ENCODE measurements around the gene CHST11.

Gene CHST11

DNA sequence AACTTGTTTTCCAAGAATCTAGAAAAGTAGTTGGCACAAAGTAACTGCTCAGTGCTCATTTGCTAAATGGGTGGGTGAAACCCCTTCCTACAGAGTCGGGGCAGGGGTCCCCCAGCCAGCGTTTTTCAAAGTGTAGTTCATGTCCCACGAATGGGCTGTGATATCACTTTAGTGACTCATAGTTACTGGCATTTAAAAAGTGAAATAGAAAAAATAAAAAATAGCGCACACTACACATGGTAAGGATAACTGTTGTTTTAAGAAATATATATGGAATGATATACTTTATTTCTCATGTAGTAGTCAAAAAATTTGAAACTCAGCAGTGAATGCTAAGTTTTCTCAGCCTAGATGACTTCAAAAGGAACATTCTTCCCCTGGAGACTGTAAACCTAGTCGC is 250.4 kb downstream of the CHST11 start:
- Histone ChIP-seq H3K9me3 (ENCODE audit: insufficient read depth, low read length) (no peaks in the 10 kb centered on the region), H3K27ac (ENCODE audit: low read depth, low read length) (no peak overlapping the region), H3K36me3 (ENCODE audit: low read length) (no peaks in the 10 kb centered on the region), H3K4me2 (ENCODE audit: low read depth, low read length, poor library complexity, severe bottlenecking) (no peak overlapping the region), H3K79me2 (ENCODE audit: insufficient read depth, low read length) (no peaks in the 10 kb centered on the region), H3K4me3 (ENCODE audit: insufficient read depth, low read length, poor library complexity, severe bottlenecking) (no peak overlapping the region), H3F3A (ENCODE audit: insufficient read depth) (no peaks in the 10 kb centered on the region), H3K9me2 (replicated peaks; ENCODE audit: insufficient read depth, low read length) (no peaks in the 10 kb centered on the region), H3K9ac (ENCODE audit: low read length) (no peak overlapping the region), H4K20me1 (ENCODE audit: low read depth, low read length) (no peaks in the 10 kb centered on the region), H3K27me3 (ENCODE audit: low read length) (no peaks in the 10 kb centered on the region), H2AFZ (ENCODE audit: low read depth, low read length, severe bottlenecking) (no peak overlapping the region)
- no peak for TF ChIP-seq EZH2phosphoT487 (conservative IDR thresholded peaks at IDR 0.05; ENCODE audit: low read length)
- TF ChIP-seq, protein P1, sequence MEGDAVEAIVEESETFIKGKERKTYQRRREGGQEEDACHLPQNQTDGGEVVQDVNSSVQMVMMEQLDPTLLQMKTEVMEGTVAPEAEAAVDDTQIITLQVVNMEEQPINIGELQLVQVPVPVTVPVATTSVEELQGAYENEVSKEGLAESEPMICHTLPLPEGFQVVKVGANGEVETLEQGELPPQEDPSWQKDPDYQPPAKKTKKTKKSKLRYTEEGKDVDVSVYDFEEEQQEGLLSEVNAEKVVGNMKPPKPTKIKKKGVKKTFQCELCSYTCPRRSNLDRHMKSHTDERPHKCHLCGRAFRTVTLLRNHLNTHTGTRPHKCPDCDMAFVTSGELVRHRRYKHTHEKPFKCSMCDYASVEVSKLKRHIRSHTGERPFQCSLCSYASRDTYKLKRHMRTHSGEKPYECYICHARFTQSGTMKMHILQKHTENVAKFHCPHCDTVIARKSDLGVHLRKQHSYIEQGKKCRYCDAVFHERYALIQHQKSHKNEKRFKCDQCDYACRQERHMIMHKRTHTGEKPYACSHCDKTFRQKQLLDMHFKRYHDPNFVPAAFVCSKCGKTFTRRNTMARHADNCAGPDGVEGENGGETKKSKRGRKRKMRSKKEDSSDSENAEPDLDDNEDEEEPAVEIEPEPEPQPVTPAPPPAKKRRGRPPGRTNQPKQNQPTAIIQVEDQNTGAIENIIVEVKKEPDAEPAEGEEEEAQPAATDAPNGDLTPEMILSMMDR (IDR thresholded peaks at IDR 0.05; ENCODE audit: insufficient read depth, low read length, poor library complexity, severe bottlenecking), result no peak

DNA sequence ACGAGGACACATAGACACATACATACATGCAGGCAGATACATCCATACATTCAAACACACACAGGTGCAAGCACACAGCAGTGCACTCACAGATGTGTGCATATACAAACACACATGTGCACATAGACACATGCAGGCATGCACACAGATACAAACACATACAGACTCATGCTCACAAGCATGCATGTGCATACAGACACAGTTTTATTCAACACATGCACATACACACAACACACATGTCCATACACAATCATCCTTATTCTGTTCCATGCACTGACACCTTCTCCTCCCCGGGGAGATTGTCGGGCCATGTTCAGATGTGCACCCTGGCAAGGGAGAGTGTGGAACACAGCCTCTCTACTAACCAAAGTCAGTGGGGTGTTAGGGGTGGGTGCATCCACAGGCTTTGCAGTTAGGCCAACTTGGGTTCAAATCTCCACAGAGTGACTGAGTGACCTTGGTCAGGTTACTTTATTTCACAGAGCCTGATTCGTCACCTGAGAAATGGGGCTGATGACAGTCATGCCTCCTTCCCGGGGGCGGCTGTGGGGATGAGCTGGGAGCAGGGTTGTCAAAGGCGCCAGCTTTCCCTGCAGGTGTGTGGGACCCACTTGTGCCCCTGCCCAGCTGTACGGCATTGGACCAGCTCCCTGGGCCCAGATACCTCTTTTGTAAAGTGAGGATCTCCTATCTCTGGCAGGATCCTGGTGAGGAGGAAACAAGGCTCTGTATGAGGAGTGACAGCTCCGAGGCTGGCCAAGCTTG is 251.2 kb downstream of the CHST11 start:
- H4K20me1 ChIP-seq (ENCODE audit: low read depth, low read length), result no peaks in the 10 kb centered on the region
- H3K4me3 ChIP-seq (ENCODE audit: insufficient read depth, low read length, poor library complexity, severe bottlenecking), result no peak overlapping the region
- TF ChIP-seq EZH2phosphoT487 (conservative IDR thresholded peaks at IDR 0.05; ENCODE audit: low read length), result no peak
- TF ChIP-seq, protein P1 (IDR thresholded peaks at IDR 0.05; ENCODE audit: insufficient read depth, low read length, poor library complexity, severe bottlenecking), result no peak
- H3K9ac ChIP-seq (ENCODE audit: low read length), result no peak overlapping the region
- H3K9me2 ChIP-seq (replicated peaks; ENCODE audit: insufficient read depth, low read length), result no peaks in the 10 kb centered on the region
- H3F3A ChIP-seq (ENCODE audit: insufficient read depth), result no peaks in the 10 kb centered on the region
- no peaks in the 10 kb centered on the region for H3K27me3 ChIP-seq (ENCODE audit: low read length)
- H3K4me2 ChIP-seq (ENCODE audit: low read depth, low read length, poor library complexity, severe bottlenecking), result no peak overlapping the region
- no peaks in the 10 kb centered on the region for H3K36me3 ChIP-seq (ENCODE audit: low read length)
- no peak overlapping the region for H2AFZ ChIP-seq (ENCODE audit: low read depth, low read length, severe bottlenecking)
- H3K27ac ChIP-seq (ENCODE audit: low read depth, low read length), result no peak overlapping the region
- no peaks in the 10 kb centered on the region for H3K79me2 ChIP-seq (ENCODE audit: insufficient read depth, low read length)
- H3K9me3 ChIP-seq (ENCODE audit: insufficient read depth, low read length), result no peaks in the 10 kb centered on the region

DNA sequence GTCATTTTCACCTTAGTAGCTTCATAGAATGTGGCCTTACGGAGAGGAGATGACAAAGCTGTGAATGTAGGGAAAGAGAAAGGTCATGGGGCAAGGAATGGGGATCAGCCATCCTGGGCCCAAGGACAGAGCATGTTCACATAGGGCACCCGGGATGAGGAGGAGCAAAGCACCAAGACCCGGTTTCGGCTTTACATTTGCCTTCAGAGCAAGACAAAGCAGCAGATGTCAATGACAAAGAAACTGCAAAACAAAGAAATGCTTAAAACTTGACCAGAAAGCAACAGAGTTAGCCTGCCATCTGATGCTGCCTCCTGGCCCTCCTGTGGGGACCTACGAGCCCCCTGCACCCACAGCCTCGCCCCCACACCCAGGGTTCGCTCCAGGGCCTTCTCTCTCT is 252.1 kb downstream of the CHST11 start:
- Histone ChIP-seq H3K4me3 (ENCODE audit: insufficient read depth, low read length, poor library complexity, severe bottlenecking) (no peak overlapping the region), H3K36me3 (ENCODE audit: low read length) (no peaks in the 10 kb centered on the region), H3K79me2 (ENCODE audit: insufficient read depth, low read length) (no peaks in the 10 kb centered on the region), H3K4me2 (ENCODE audit: low read depth, low read length, poor library complexity, severe bottlenecking) (no peak overlapping the region), H3F3A (ENCODE audit: insufficient read depth) (no peaks in the 10 kb centered on the region), H3K9me3 (ENCODE audit: insufficient read depth, low read length) (no peaks in the 10 kb centered on the region), H2AFZ (ENCODE audit: low read depth, low read length, severe bottlenecking) (no peak overlapping the region), H3K9me2 (replicated peaks; ENCODE audit: insufficient read depth, low read length) (no peaks in the 10 kb centered on the region), H3K27ac (ENCODE audit: low read depth, low read length) (no peak overlapping the region), H3K9ac (ENCODE audit: low read length) (no peak overlapping the region), H4K20me1 (ENCODE audit: low read depth, low read length) (no peaks in the 10 kb centered on the region), H3K27me3 (ENCODE audit: low read length) (no peaks in the 10 kb centered on the region)
- TF ChIP-seq EZH2phosphoT487 (conservative IDR thresholded peaks at IDR 0.05; ENCODE audit: low read length), result no peak
- TF ChIP-seq, protein P1 (IDR thresholded peaks at IDR 0.05; ENCODE audit: insufficient read depth, low read length, poor library complexity, severe bottlenecking), result no peak
